Stimulated activated CD4-positive, alpha-beta T cell treated with anti-CD3 and anti-CD28 coated beads, Interleukin-4, amount 100 ng/mL, for 1 hour (primary cell): ENCODE results near the gene GATB.

Experiments
- DNase-seq: peaks from one replicate; pipeline ENCODE4 v3.0.0-alpha.2; 2020

GATB gene

GRCh38 chr4:151760712-151761661 lies at the start of gene GATB:
Gene GATB (minus strand): TSS chr4:151761007. CDS start chr4:151760982, 25 bp downstream.
- peak; percentile 86 for DNase-seq

- no peak for DNase-seq
Observed at GRCh38 chr4:151810476-151810875, 49.7 kb upstream of the GATB start.

GRCh38 chr4:151809716-151810115 lies 48.9 kb upstream of the GATB start:
- DNase-seq = no peak

- DNase-seq = no peak
Observed at GRCh38 chr4:151808542-151808941, 47.7 kb upstream of the GATB start.

GRCh38 chr4:151808120-151808529 lies 47.3 kb upstream of the GATB start:
- DNase-seq = no peak

GRCh38 chr4:151807220-151807619 lies 46.4 kb upstream of the GATB start:
- DNase-seq = no peak

- DNase-seq = no peak
Observed at GRCh38 chr4:151806511-151806927, 45.7 kb upstream of the GATB start.

GRCh38 chr4:151804821-151805220 lies 44.0 kb upstream of the GATB start:
- DNase-seq = no peak

- DNase-seq = no peak
Observed at GRCh38 chr4:151804086-151804630, 43.4 kb upstream of the GATB start.

GRCh38 chr4:151803246-151803645 lies 42.4 kb upstream of the GATB start:
- DNase-seq = no peak

GRCh38 chr4:151801547-151802516 lies 41.0 kb upstream of the GATB start:
- DNase-seq = peak; percentile 65

- no peak for DNase-seq
Observed at GRCh38 chr4:151799417-151800012, 38.7 kb upstream of the GATB start.

- no peak for DNase-seq
Observed at GRCh38 chr4:151798678-151799416, 38.0 kb upstream of the GATB start.

- DNase-seq = no peak
Observed at GRCh38 chr4:151797853-151798252, 37.0 kb upstream of the GATB start.

GRCh38 chr4:151797131-151797530 lies 36.3 kb upstream of the GATB start:
- DNase-seq = no peak

- DNase-seq = no peak
Observed at GRCh38 chr4:151796106-151796505, 35.3 kb upstream of the GATB start.

GRCh38 chr4:151792995-151793394 lies 32.2 kb upstream of the GATB start:
- DNase-seq = no peak

- DNase-seq = no peak
Observed at GRCh38 chr4:151792530-151792929, 31.7 kb upstream of the GATB start.

- no peak for DNase-seq
Observed at GRCh38 chr4:151788021-151788420, 27.2 kb upstream of the GATB start.

- no peak for DNase-seq
Observed at GRCh38 chr4:151786158-151786495, 25.3 kb upstream of the GATB start.

GRCh38 chr4:151785484-151786157 lies 24.8 kb upstream of the GATB start:
- DNase-seq = no peak
